Pulmonary artery endothelial cell (primary cell): ENCODE results near the gene MAP4K2. TPM values are rescaled to one million over a fixed set of nuclear protein-coding genes. Genes with fewer than 3 reads are reported as not detected.

Experiments
- DNase-seq: peaks from one replicate; pipeline ENCODE4 v3.0.0-alpha.2; 2011; ENCODE audit warnings: low read depth, low spot score
- total RNA-seq: library from RNA; depleted of rRNA; stranded (reverse); fragments of >200 nt; gene quantifications from 2 replicates; pipeline ENCODE4 v1.2.3, GENCODE V29; 2014

Gene MAP4K2
- total RNA-seq, 1 donor from 2014 or later, result 34.8 TPM

GRCh38 chr11:64813826-64814225 is 10.8 kb upstream of the MAP4K2 start:
- no peak for DNase-seq

- no peak for DNase-seq
Measured at GRCh38 chr11:64810891-64811272, 7.9 kb upstream of the MAP4K2 start.

GRCh38 chr11:64810271-64810890 is 7.4 kb upstream of the MAP4K2 start, which contains the start of gene MEN1:
Gene MEN1 (minus strand): TSS chr11:64810551. CDS start chr11:64810109, 442 bp downstream.
- DNase-seq, result peak; percentile 79

GRCh38 chr11:64809781-64810241 is 6.8 kb upstream of the MAP4K2 start:
- no peak for DNase-seq

GRCh38 chr11:64805481-64805880 is 2.5 kb upstream of the MAP4K2 start:
- no peak for DNase-seq

- no peak for DNase-seq
Measured at GRCh38 chr11:64804346-64805210, 1.6 kb upstream of the MAP4K2 start.

GRCh38 chr11:64803846-64804345 is 882 bp upstream of the MAP4K2 start:
- no peak for DNase-seq

GRCh38 chr11:64802370-64803157 is 450 bp downstream of the MAP4K2 start:
- no peak for DNase-seq

- no peak for DNase-seq
Measured at GRCh38 chr11:64801561-64802369, 1.2 kb downstream of the MAP4K2 start.

GRCh38 chr11:64801158-64801464 is 1.9 kb downstream of the MAP4K2 start:
- no peak for DNase-seq

GRCh38 chr11:64800303-64801157 is 2.5 kb downstream of the MAP4K2 start:
- no peak for DNase-seq

GRCh38 chr11:64799623-64800302 is 3.3 kb downstream of the MAP4K2 start:
- no peak for DNase-seq

GRCh38 chr11:64799256-64799622 is 3.8 kb downstream of the MAP4K2 start:
- no peak for DNase-seq

- DNase-seq, result no peak
Measured at GRCh38 chr11:64796757-64797541, 6.1 kb downstream of the MAP4K2 start.

GRCh38 chr11:64796047-64796756 is 6.8 kb downstream of the MAP4K2 start:
- no peak for DNase-seq

GRCh38 chr11:64794526-64794925 is 8.5 kb downstream of the MAP4K2 start:
- DNase-seq, result no peak

GRCh38 chr11:64793271-64794160 is 9.5 kb downstream of the MAP4K2 start:
- DNase-seq, result no peak
